HCT116 (cell line): ENCODE data around the gene MOV10L1. TPM values are rescaled to one million over a fixed set of nuclear protein-coding genes. Genes with fewer than 3 reads are reported as not detected.

Source experiments
- ATAC-seq: fragments of 200-7000 bp; cut with Tn5 transposase; 2 replicates; pipeline ENCODE4 v1.9.1; 2020; ENCODE audit warnings: mild to moderate bottlenecking, moderate library complexity
- BruUV-seq: library from RNA; stranded (reverse); fragments of 400-500 nt; replicated peaks from 2 replicates; lab custom pipeline; 2021; lab: Mats Ljungman, UMichigan
- CTCF ChIA-PET: fragments of 300-600 bp; sonication (Branson Sonifier 250); formaldehyde crosslinking; loops from one replicate; lab custom pipeline; 2021; ENCODE audit warnings: antibody characterized with exemption; lab: Charles Lee
- POLR2A ChIA-PET: fragments of 300-600, 350-600 bp; sonication (Branson Sonifier 250); formaldehyde crosslinking; loops from one replicate; lab custom pipeline; 2021; ENCODE audit warnings: antibody characterized with exemption; lab: Charles Lee
- RAD21 ChIA-PET, 2 experiments: fragments of 300-600 bp; sonication (Branson Sonifier 250); formaldehyde crosslinking; loops; one replicate each; lab custom pipeline; 2023; ENCODE audit warnings: low total read pairs in 2 of 2; ENCODE audit not compliant: uncharacterized antibody in 2 of 2, unreplicated experiment in 2 of 2, low non-redundant PET in 1 of 2; lab: Charles Lee
- DNase-seq: peaks from one replicate; pipeline ENCODE4 v3.0.0-alpha.2; 2010; ENCODE audit warnings: low read depth, low spot score
- H2AFZ ChIP-seq: fragments of 200-600 bp; shearing (Covaris generic), sonication (generic); 2 replicates; pipeline ENCODE4 v1.6.1; 2017; ENCODE audit warnings: low read depth, mixed run types, mixed read lengths, antibody characterized with exemption, low read length; ENCODE audit not compliant: poor library complexity, severe bottlenecking
- H3K27ac ChIP-seq: 2 replicates; pipeline ENCODE4 v1.5.1; 2012; ENCODE audit warnings: low read depth, low read length
- H3K27me3 ChIP-seq: fragments of 200-600 bp; sonication (generic); 2 replicates; pipeline ENCODE4 v1.6.1; 2016; ENCODE audit warnings: mixed run types, low read length, mixed read lengths; ENCODE audit not compliant: insufficient read depth
- H3K36me3 ChIP-seq, 2 experiments: fragments of 200-500 bp in 1 of 2; fragments of 200-600 bp in 1 of 2; sonication (Bioruptor generic) in 1 of 2; sonication (generic) in 1 of 2; 2 replicates each; pipeline versions ENCODE4 v1.5.1 to v1.6.1; 2014 to 2016; ENCODE audit warnings: low read length in 2 of 2, inconsistent platforms in 1 of 2, mixed read lengths in 1 of 2, mixed run types in 1 of 2; ENCODE audit not compliant: insufficient read depth in 2 of 2, control insufficient read depth in 1 of 2
- H3K4me1 ChIP-seq, 2 experiments: fragments of 200-600 bp in 1 of 2; sonication (generic) in 1 of 2; 2 replicates each; pipeline versions ENCODE4 v1.5.1 to v1.6.1; 2012 to 2017; ENCODE audit warnings: low read length in 2 of 2, inconsistent platforms in 1 of 2, mild to moderate bottlenecking in 1 of 2, mixed read lengths in 1 of 2, mixed run types in 1 of 2, moderate library complexity in 1 of 2; ENCODE audit not compliant: insufficient read depth in 2 of 2, control insufficient read depth in 1 of 2
- H3K4me2 ChIP-seq: fragments of 200-600 bp; sonication (generic); 2 replicates; pipeline ENCODE4 v1.6.1; 2017; ENCODE audit warnings: mixed run types, low read length, mixed read lengths
- H3K4me3 ChIP-seq, 2 experiments: fragments of 200-600 bp in 1 of 2; sonication (generic) in 1 of 2; replicated peaks in 1 of 2; 2 replicates each; pipeline ENCODE4 v1.5.1; 2011 to 2016; ENCODE audit warnings: low read length in 2 of 2, control low read depth in 1 of 2, low read depth in 1 of 2, mild to moderate bottlenecking in 1 of 2, mixed read lengths in 1 of 2, mixed run types in 1 of 2
- H3K79me2 ChIP-seq: fragments of 200-600 bp; sonication (generic); 2 replicates; pipeline ENCODE4 v1.6.1; 2017; ENCODE audit warnings: mild to moderate bottlenecking, mixed run types, low read length, moderate library complexity, mixed read lengths; ENCODE audit not compliant: insufficient read depth
- H3K9ac ChIP-seq: fragments of 200-600 bp; sonication (generic); 2 replicates; pipeline ENCODE4 v1.6.1; 2016; ENCODE audit warnings: low read length, mixed read lengths
- H3K9me2 ChIP-seq: fragments of 200-600 bp; sonication (generic), shearing (Covaris generic); 2 replicates; pipeline ENCODE4 v1.6.1; 2017; ENCODE audit warnings: mixed run types, mild to moderate bottlenecking, moderate library complexity; ENCODE audit not compliant: insufficient read depth
- H3K9me3 ChIP-seq, 2 experiments: fragments of 200-500 bp in 1 of 2; fragments of 200-600 bp in 1 of 2; sonication (Bioruptor generic) in 1 of 2; sonication (generic) in 1 of 2; 2 replicates each; pipeline ENCODE4 v1.6.1; 2014 to 2017; ENCODE audit warnings: low read length in 2 of 2, mixed read lengths in 2 of 2, inconsistent platforms in 1 of 2, low read depth in 1 of 2, mild to moderate bottlenecking in 1 of 2, mixed run types in 1 of 2, moderate library complexity in 1 of 2; ENCODE audit not compliant: control insufficient read depth in 1 of 2, insufficient read depth in 1 of 2
- H4K20me1 ChIP-seq: fragments of 200-600 bp; sonication (generic), shearing (Covaris generic); 2 replicates; pipeline ENCODE4 v1.6.1; 2017; ENCODE audit warnings: mixed run types, mild to moderate bottlenecking, moderate library complexity; ENCODE audit not compliant: insufficient read depth
- CBX3 ChIP-seq: IDR thresholded peaks from 2 replicates; pipeline ENCODE4 v1.6.1; 2012; ENCODE audit warnings: low read depth
- EGR1 ChIP-seq: IDR thresholded peaks from 2 replicates; pipeline ENCODE4 v1.6.1; 2012; ENCODE audit warnings: low read depth
- EZH2phosphoT487 ChIP-seq: fragments of 200-600 bp; IDR thresholded peaks from 2 replicates; pipeline ENCODE4 v1.6.1; 2018; ENCODE audit warnings: antibody characterized with exemption, borderline replicate concordance
- FOSL1 ChIP-seq: IDR thresholded peaks from 2 replicates; pipeline ENCODE4 v1.6.1; 2012; ENCODE audit warnings: low read depth
- POLR2AphosphoS5 ChIP-seq: IDR thresholded peaks from 2 replicates; pipeline ENCODE4 v1.6.1; 2011; ENCODE audit warnings: mild to moderate bottlenecking, low read depth, low read length, moderate library complexity
- RAD21 ChIP-seq: IDR thresholded peaks from 2 replicates; pipeline ENCODE4 v1.6.1; 2012; ENCODE audit warnings: low read depth, mild to moderate bottlenecking
- SIN3A ChIP-seq: IDR thresholded peaks from 2 replicates; pipeline ENCODE4 v1.6.1; 2012; ENCODE audit warnings: low read depth
- SRF ChIP-seq: IDR thresholded peaks from 2 replicates; pipeline ENCODE4 v1.6.1; 2012; ENCODE audit warnings: low read depth
- TCF7L2 ChIP-seq: IDR thresholded peaks from 2 replicates; pipeline ENCODE4 v1.7.0; 2011; ENCODE audit warnings: borderline replicate concordance, inconsistent platforms; ENCODE audit not compliant: insufficient read depth, insufficient read length; ENCODE audit errors: extremely low read depth
- YY1 ChIP-seq: IDR thresholded peaks from 2 replicates; pipeline ENCODE4 v1.6.1; 2011; ENCODE audit warnings: low read length, low read depth, moderate library complexity, mild to moderate bottlenecking; ENCODE audit not compliant: insufficient replicate concordance; ENCODE audit errors: extremely low read depth
- ZFX ChIP-seq: fragments of 450-650 bp; IDR thresholded peaks from 2 replicates; pipeline ENCODE4 v1.6.1; 2017
- intact Hi-C: fragments of 100-400 bp; cut with micrococcal nuclease; formaldehyde crosslinking; loops from 2 replicates; pipeline ENCODE4 v1.10.0; 2022
- total RNA-seq: library from RNA; stranded (reverse); gene quantifications from one replicate; pipeline ENCODE4 v1.2.1, GENCODE V29; 2021; ENCODE audit not compliant: unreplicated experiment
- TF ChIP-seq, protein P1 (sequence below), 3 experiments: fragments of 200-600 bp in 1 of 3; sonication (generic) in 1 of 3; IDR thresholded peaks in 2 of 3; conservative IDR thresholded peaks in 1 of 3; 2 replicates each; pipeline ENCODE4 v1.5.1; 2012 to 2017; ENCODE audit warnings: low read depth in 2 of 3, low read length in 2 of 3, antibody characterized with exemption in 1 of 3, borderline replicate concordance in 1 of 3, control low read depth in 1 of 3, mild to moderate bottlenecking in 1 of 3, mixed read lengths in 1 of 3, mixed run types in 1 of 3, moderate library complexity in 1 of 3; ENCODE audit not compliant: insufficient read depth in 1 of 3
- TF ChIP-seq, protein P2 (sequence below): IDR thresholded peaks from 2 replicates; pipeline ENCODE4 v1.6.1; 2011; ENCODE audit warnings: mild to moderate bottlenecking, low read length, moderate library complexity; ENCODE audit not compliant: insufficient replicate concordance; ENCODE audit errors: extremely low read depth

MOV10L1 gene
- total RNA-seq, 1 experiment from 2014 or later = not detected

DNA sequence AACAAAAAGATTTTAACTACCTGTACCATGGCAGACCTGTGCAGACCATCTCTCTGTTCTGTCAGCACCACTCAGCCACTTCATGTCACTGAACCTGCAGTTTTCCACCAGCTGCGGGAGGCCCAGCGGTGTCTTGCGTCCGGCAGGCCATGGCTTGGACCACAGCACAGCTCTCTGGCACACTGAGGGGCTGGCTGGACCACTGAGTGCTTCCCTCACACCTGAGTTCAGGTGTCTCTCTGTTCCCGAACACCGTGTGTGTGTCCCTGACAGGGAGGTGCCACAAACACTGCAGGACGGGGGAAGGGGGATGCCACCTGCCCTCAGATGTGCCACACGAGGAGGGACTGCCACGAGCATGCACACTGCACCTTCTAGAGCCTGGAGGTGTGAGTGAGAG, 17.7 kb downstream of the MOV10L1 start:
- peaks cover 0 to 9% of the 10 kb centered on the region in 2 experiments; a peak in 1 of 4 replicates for H3K4me1 ChIP-seq
- RAD21 ChIA-PET = no interaction called here
- H3K9me3 ChIP-seq = no peaks in the 10 kb centered on the region
- H4K20me1 ChIP-seq = no peaks in the 10 kb centered on the region
- no peak for ATAC-seq
- no peaks in the 10 kb centered on the region for H3K36me3 ChIP-seq
- H3K9me2 ChIP-seq = no peaks in the 10 kb centered on the region
- no peak overlapping the region for H3K27ac ChIP-seq
- POLR2A ChIA-PET = no interaction called here
- CTCF ChIA-PET = no interaction called here
- BruUV-seq = no TSS peak
- no peak overlapping the region for H3K4me3 ChIP-seq
- no peak overlapping the region for H3K9ac ChIP-seq
- H3K79me2 ChIP-seq = no peaks in the 10 kb centered on the region
- H2AFZ ChIP-seq = no peak overlapping the region
- intact Hi-C loops = no loop called here
- H3K27me3 ChIP-seq = no peaks in the 10 kb centered on the region
- H3K4me2 ChIP-seq = no peak overlapping the region
- TF ChIP-seq TCF7L2 (no peak), SIN3A (no peak), EZH2phosphoT487 (no peak), SRF (no peak), EGR1 (no peak), ZFX (no peak), RAD21 (no peak), POLR2AphosphoS5 (no peak), FOSL1 (no peak), CBX3 (no peak), YY1 (no peak)
- TF ChIP-seq, protein P1, sequence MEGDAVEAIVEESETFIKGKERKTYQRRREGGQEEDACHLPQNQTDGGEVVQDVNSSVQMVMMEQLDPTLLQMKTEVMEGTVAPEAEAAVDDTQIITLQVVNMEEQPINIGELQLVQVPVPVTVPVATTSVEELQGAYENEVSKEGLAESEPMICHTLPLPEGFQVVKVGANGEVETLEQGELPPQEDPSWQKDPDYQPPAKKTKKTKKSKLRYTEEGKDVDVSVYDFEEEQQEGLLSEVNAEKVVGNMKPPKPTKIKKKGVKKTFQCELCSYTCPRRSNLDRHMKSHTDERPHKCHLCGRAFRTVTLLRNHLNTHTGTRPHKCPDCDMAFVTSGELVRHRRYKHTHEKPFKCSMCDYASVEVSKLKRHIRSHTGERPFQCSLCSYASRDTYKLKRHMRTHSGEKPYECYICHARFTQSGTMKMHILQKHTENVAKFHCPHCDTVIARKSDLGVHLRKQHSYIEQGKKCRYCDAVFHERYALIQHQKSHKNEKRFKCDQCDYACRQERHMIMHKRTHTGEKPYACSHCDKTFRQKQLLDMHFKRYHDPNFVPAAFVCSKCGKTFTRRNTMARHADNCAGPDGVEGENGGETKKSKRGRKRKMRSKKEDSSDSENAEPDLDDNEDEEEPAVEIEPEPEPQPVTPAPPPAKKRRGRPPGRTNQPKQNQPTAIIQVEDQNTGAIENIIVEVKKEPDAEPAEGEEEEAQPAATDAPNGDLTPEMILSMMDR (IDR thresholded peaks at IDR 0.05 in 2 of 3, conservative IDR thresholded peaks at IDR 0.05 in 1 of 3; ENCODE audit: borderline replicate concordance in 1 of 3, insufficient read depth in 1 of 3, low read depth in 2 of 3, low read length in 2 of 3) = no peak
- TF ChIP-seq, protein P2, sequence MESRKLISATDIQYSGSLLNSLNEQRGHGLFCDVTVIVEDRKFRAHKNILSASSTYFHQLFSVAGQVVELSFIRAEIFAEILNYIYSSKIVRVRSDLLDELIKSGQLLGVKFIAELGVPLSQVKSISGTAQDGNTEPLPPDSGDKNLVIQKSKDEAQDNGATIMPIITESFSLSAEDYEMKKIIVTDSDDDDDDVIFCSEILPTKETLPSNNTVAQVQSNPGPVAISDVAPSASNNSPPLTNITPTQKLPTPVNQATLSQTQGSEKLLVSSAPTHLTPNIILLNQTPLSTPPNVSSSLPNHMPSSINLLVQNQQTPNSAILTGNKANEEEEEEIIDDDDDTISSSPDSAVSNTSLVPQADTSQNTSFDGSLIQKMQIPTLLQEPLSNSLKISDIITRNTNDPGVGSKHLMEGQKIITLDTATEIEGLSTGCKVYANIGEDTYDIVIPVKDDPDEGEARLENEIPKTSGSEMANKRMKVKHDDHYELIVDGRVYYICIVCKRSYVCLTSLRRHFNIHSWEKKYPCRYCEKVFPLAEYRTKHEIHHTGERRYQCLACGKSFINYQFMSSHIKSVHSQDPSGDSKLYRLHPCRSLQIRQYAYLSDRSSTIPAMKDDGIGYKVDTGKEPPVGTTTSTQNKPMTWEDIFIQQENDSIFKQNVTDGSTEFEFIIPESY = no peak
- TF ChIP-seq, all 23 proteins: peak for 0
- DNase-seq = no peak
